ENCODE measurements around the gene NLRP6. TPM values are rescaled to one million over a fixed set of nuclear protein-coding genes. Genes with fewer than 3 reads are reported as not detected.

The NLRP6 gene
- total RNA-seq: under 1 TPM; 0.66 to 0.88 TPM
- 1 to 10 TPM in 1 of 2 donors, not detected in 1; 6.1 TPM for polyA plus RNA-seq
- long read RNA-seq, donor 1, partial matches to known transcripts: 0 of 1 reads
- long read RNA-seq, donor 1, other reads (novel, unspliced or antisense): 1 of 1 reads
- long read RNA-seq, donor 2: 0 reads

DNA sequence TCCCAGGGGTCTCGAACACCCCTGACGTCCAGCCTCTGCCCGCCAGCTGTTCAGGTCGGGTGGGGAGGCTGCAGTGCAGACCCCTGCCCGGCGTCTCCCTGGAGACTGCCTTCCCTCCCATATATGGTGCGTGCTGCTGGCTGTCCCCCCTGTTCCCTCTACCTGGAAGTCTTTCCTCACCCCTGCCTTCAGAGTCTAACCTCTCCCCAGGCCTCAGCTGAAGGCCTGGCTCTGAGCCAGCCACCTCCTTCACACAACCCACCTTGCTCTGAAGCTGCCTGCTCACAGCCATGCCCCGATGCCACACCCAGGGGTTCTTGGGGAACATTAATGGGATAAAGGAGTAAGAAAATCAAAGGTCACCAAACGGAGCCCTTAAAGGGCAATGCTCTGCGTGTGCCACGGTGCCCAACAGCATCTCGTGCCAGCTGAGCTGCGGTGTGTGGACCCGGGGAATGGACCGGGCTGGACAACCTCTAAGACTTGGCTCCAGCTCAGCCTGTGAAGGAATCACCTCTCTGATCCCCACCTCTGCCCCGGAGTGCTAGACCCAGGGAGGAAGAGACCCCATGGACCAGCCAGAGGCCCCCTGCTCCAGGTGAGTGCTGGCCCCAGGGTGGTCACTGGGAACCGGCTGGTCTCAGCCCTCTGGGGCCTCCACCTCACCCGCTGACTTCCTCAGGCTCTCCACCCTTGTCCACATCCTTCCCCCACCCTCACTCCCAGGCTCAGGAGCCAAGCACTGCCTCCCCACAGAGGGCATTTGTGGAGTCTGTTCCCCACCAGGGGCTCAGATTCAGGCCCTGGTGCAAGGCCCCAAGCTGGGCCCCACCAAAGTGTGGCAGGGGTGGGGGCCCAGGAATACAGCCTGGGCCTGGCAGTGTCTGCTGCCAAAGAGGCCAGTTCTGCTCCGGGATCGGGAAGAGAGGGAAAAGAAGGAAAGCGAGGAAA lies at the start of gene NLRP6:
TSS of gene NLRP6 (plus strand) at position 407 of the 951 bp plus-strand sequence. CDS start at position 570, 163 bp downstream.
- ATAC-seq (ENCODE audit: low FRiP score) (peak; percentile 7), DNase-seq (no peak)
- Histone ChIP-seq H3K4me3 (ENCODE audit: low read length in 2 of 2) (no peak within 1 kb of the TSS), H3K27me3 (ENCODE audit: control insufficient read depth in 1 of 2, insufficient read depth in 2 of 2, low read length in 1 of 2) (peaks cover 0 to 1% of the 10 kb centered on the region in 2 donors), H3K9me3 (ENCODE audit: control insufficient read depth, low read length) (no peaks in the 10 kb centered on the region), H3K36me3 (ENCODE audit: control insufficient read depth in 1 of 2, insufficient read depth in 2 of 2, low read length in 1 of 2) (no peaks in the 10 kb centered on the region), H3K27ac (ENCODE audit: low read depth in 1 of 2, low read length in 2 of 2) (no peak within 1 kb of the TSS), H3K4me1 (ENCODE audit: control insufficient read depth in 1 of 2, insufficient read depth in 2 of 2, low read length in 2 of 2) (no peaks in the 10 kb centered on the region)
- WGBS, 2 donors: 66 to 71% methylated on average over 20 to 21 of the region's 21 CpGs
- intact Hi-C loops (cut with DNase I): no loop called here

- Histone ChIP-seq H3K4me1 (ENCODE audit: control insufficient read depth in 1 of 2, insufficient read depth in 2 of 2, low read length in 2 of 2) (no peaks in the 10 kb centered on the region), H3K27ac (ENCODE audit: low read depth in 1 of 2, low read length in 2 of 2) (no peak overlapping the region), H3K9me3 (ENCODE audit: control insufficient read depth, low read length) (no peaks in the 10 kb centered on the region), H3K36me3 (ENCODE audit: control insufficient read depth in 1 of 2, insufficient read depth in 2 of 2, low read length in 1 of 2) (no peaks in the 10 kb centered on the region), H3K27me3 (ENCODE audit: control insufficient read depth in 1 of 2, insufficient read depth in 2 of 2, low read length in 1 of 2) (no peaks in the 10 kb centered on the region), H3K4me3 (ENCODE audit: low read length in 2 of 2) (no peak overlapping the region)
- no peak for DNase-seq
- ATAC-seq (ENCODE audit: low FRiP score): no peak
- intact Hi-C loops (cut with DNase I): loop anchor here in 1 of 2 donors (10.0 kb wide), 1 partner anchor 74 kb away; the partner anchor contains the start of gene IFITM2
- 93 to 95% methylated on average over 10 of the region's 10 CpGs for WGBS, 2 donors
These were observed 47.8 kb upstream of the NLRP6 start for GRCh38 chr11:230431-230830.

DNA sequence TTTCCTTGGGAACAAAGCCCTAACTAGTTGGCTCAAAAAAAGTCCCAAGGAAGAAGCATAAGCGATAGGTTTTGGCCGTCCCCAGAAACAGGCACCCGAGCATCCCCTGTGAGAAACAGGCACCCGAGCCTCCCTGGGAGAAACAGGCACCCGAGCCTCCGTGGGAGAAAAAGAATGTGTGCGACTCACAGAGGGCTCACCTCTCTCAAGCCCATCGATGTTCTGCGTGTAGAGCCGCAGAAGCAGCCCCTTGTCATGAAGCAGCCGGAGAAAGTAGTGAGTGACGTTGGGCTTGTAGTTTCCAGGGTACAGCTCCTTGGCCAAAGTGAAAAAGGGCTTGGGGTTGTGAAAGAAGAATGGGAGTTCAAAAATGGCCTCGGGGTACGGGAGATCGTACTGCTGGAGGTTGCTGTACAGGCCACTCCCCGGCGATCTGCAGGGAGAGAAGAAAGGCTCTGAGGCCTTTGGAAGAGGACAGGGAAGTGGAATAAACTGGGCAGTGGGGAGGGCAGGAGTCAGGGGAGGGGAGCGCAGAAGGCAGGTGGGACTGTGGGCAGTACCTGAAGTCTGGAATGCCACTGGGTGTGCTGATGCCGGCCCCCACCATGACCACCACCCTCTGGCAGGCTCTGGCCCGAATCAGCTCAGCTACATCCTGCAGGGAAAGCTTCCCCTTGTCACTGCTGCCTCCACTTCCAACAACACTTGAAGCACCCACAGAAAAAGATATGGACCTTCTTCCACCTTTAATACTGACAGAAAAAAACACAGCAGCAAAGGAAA lies 45.2 kb upstream of the NLRP6 start:
- no peaks in the 10 kb centered on the region for H3K36me3 ChIP-seq (ENCODE audit: control insufficient read depth in 1 of 2, insufficient read depth in 2 of 2, low read length in 1 of 2)
- peak in 1 of 2 donors; percentile 62 for DNase-seq
- WGBS, 2 donors: 91 to 92% methylated on average over 19 to 20 of the region's 20 CpGs

GRCh38 chr11:235180-235579 lies 43.0 kb upstream of the NLRP6 start:
- ATAC-seq (ENCODE audit: low FRiP score): no peak
- peak in 1 of 2 donors; percentile 42 for DNase-seq
- intact Hi-C loops (cut with DNase I): loop anchor here in 1 of 2 donors (10.0 kb wide), 1 partner anchor 70 kb away; the partner anchor contains the start of gene IFITM2

More for the DNA sequence above, 45.2 kb upstream of the NLRP6 start:
- H3K4me1 ChIP-seq (ENCODE audit: control insufficient read depth in 1 of 2, insufficient read depth in 2 of 2, low read length in 2 of 2): no peaks in the 10 kb centered on the region
- H3K27ac ChIP-seq (ENCODE audit: low read depth in 1 of 2, low read length in 2 of 2): no peak overlapping the region
- H3K9me3 ChIP-seq (ENCODE audit: control insufficient read depth, low read length): no peaks in the 10 kb centered on the region
- no peak overlapping the region for H3K4me3 ChIP-seq (ENCODE audit: low read length in 2 of 2)
- no peak for ATAC-seq (ENCODE audit: low FRiP score)
- intact Hi-C loops (cut with DNase I): loop anchor here in 1 of 2 donors (10.0 kb wide), 1 partner anchor 72 kb away; the partner anchor contains the start of gene IFITM2
- H3K27me3 ChIP-seq (ENCODE audit: control insufficient read depth in 1 of 2, insufficient read depth in 2 of 2, low read length in 1 of 2): no peaks in the 10 kb centered on the region

DNA sequence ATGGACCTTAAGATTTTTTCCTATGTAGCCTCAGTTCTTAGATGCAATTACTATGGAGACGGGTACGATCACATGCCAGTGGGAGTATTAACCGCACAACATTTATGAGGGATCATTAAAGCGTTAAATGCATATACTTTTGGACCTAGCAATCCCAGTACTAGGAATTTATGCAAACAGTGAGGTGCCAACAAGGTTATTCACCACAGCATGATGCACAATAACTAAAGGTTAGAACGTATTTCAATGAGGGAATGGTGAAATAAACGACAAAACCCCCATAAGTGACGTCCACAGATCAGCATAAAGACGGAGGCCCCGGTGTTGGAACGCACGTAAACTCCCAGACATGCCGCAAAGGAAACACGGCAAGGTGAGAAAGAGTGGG lies 42.6 kb upstream of the NLRP6 start:
- 1% methylated on average over 13 of the region's 13 CpGs for WGBS, 2 donors
- DNase-seq (no peak), ATAC-seq (ENCODE audit: low FRiP score) (no peak)
- Histone ChIP-seq H3K27ac (ENCODE audit: low read depth in 1 of 2, low read length in 2 of 2) (peak overlapping the region in 1 of 2 donors; percentile 66), H3K4me1 (ENCODE audit: control insufficient read depth in 1 of 2, insufficient read depth in 2 of 2, low read length in 2 of 2) (no peaks in the 10 kb centered on the region), H3K36me3 (ENCODE audit: control insufficient read depth in 1 of 2, insufficient read depth in 2 of 2, low read length in 1 of 2) (peaks cover 0 to 2% of the 10 kb centered on the region in 2 donors), H3K4me3 (ENCODE audit: low read length in 2 of 2) (peak overlapping the region; percentile 43 to 81), H3K9me3 (ENCODE audit: control insufficient read depth, low read length) (no peaks in the 10 kb centered on the region), H3K27me3 (ENCODE audit: control insufficient read depth in 1 of 2, insufficient read depth in 2 of 2, low read length in 1 of 2) (no peaks in the 10 kb centered on the region)
- intact Hi-C loops (cut with DNase I): loop anchor here in 1 of 2 donors (10.0 kb wide), 1 partner anchor 69 kb away; the partner anchor contains the start of gene IFITM2

More at GRCh38 chr11:235180-235579, 43.0 kb upstream of the NLRP6 start:
- Histone ChIP-seq H3K27me3 (ENCODE audit: control insufficient read depth in 1 of 2, insufficient read depth in 2 of 2, low read length in 1 of 2) (no peaks in the 10 kb centered on the region), H3K4me1 (ENCODE audit: control insufficient read depth in 1 of 2, insufficient read depth in 2 of 2, low read length in 2 of 2) (no peaks in the 10 kb centered on the region), H3K9me3 (ENCODE audit: control insufficient read depth, low read length) (no peaks in the 10 kb centered on the region), H3K4me3 (ENCODE audit: low read length in 2 of 2) (peak overlapping the region; percentile 43 to 81), H3K36me3 (ENCODE audit: control insufficient read depth in 1 of 2, insufficient read depth in 2 of 2, low read length in 1 of 2) (peaks cover 0 to 2% of the 10 kb centered on the region in 2 donors), H3K27ac (ENCODE audit: low read depth in 1 of 2, low read length in 2 of 2) (no peak overlapping the region)
- 75 to 78% methylated on average over 8 of the region's 8 CpGs for WGBS, 2 donors

DNA sequence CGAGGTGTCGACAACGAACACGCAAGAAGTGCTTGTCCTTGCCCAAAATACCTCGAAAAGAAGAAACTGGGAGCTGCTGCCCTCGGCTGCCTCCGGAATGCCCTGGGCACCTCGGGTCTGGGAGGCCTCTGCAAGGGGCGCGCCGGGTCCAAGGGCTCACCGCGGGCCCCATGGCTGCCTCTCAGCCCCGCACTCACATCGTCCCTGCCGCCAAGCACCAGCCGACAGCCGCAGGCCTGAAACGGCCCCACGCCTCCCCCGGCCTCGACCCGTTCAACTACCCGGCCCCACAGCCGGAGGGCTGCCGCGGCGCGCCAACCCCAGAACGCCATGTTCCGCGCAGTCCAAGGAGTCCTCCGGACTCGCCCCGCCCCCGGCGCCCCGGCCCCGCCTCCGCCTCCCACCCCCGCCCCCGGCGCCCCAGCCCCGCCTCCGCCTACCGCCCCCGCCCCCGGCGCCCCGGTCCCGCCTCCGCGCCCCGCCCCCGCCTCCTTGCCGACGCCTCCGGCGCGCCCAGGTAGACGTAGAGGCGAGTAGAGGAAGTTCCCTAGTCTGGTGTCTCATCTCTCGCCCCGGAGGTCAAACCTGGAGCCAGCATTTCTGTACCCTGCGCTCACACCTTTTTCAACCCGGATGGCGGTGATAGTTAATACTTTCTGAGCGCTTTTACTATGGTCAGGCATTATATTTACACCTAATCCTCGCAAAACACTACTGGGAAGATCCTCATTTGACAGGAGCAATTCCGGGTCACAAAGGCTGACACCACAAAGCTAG lies 42.0 kb upstream of the NLRP6 start, which contains the start of gene SIRT3:
TSS of gene SIRT3 (minus strand) at position 346 of the 777 bp plus-strand sequence. CDS start at position 332, 14 bp downstream.
- DNase-seq (peak; percentile 90 to 91), ATAC-seq (ENCODE audit: low FRiP score) (peak; percentile 95)
- 1% methylated on average over 40 to 70 of the region's 70 CpGs for WGBS, 2 donors
- Histone ChIP-seq H3K4me3 (ENCODE audit: low read length in 2 of 2) (peak within 1 kb of the TSS; percentile 90 to 92), H3K27ac (ENCODE audit: low read depth in 1 of 2, low read length in 2 of 2) (peak within 1 kb of the TSS; percentile 31 to 80), H3K4me1 (ENCODE audit: control insufficient read depth in 1 of 2, insufficient read depth in 2 of 2, low read length in 2 of 2) (no peaks in the 10 kb centered on the region), H3K9me3 (ENCODE audit: control insufficient read depth, low read length) (no peaks in the 10 kb centered on the region), H3K27me3 (ENCODE audit: control insufficient read depth in 1 of 2, insufficient read depth in 2 of 2, low read length in 1 of 2) (no peaks in the 10 kb centered on the region), H3K36me3 (ENCODE audit: control insufficient read depth in 1 of 2, insufficient read depth in 2 of 2, low read length in 1 of 2) (peaks cover 0 to 2% of the 10 kb centered on the region in 2 donors)
- intact Hi-C loops (cut with DNase I): loop anchor here in 1 of 2 donors (1.0 to 10.0 kb wide), 2 partner anchors 28 to 69 kb away; partner anchors contain the start of gene IFITM2

GRCh38 chr11:236774-237767 lies 41.1 kb upstream of the NLRP6 start, which contains the start of gene PSMD13:
PSMD13 (plus strand) TSS chr11:236976; CDS start chr11:237050, 74 bp downstream.
- Histone ChIP-seq H3K27me3 (ENCODE audit: control insufficient read depth in 1 of 2, insufficient read depth in 2 of 2, low read length in 1 of 2) (no peaks in the 10 kb centered on the region), H3K4me1 (ENCODE audit: control insufficient read depth in 1 of 2, insufficient read depth in 2 of 2, low read length in 2 of 2) (no peaks in the 10 kb centered on the region), H3K27ac (ENCODE audit: low read depth in 1 of 2, low read length in 2 of 2) (peak within 1 kb of the TSS; percentile 31 to 80), H3K36me3 (ENCODE audit: control insufficient read depth in 1 of 2, insufficient read depth in 2 of 2, low read length in 1 of 2) (peaks cover 0 to 2% of the 10 kb centered on the region in 2 donors), H3K9me3 (ENCODE audit: control insufficient read depth, low read length) (no peaks in the 10 kb centered on the region), H3K4me3 (ENCODE audit: low read length in 2 of 2) (peak within 1 kb of the TSS; percentile 90 to 92)
- ATAC-seq (ENCODE audit: low FRiP score) (peak; percentile 97), DNase-seq (peak; percentile 93 to 96)
- intact Hi-C loops (cut with DNase I): loop anchor here in 1 of 2 donors (1.0 to 10.0 kb wide), 2 partner anchors 29 to 68 kb away; partner anchors contain the start of gene IFITM2
- 2% methylated on average over 61 to 62 of the region's 62 CpGs for WGBS, 2 donors

All from aorta (tissue), 5 donors.